Esophagus muscularis mucosa (tissue), 4 donors: ENCODE results near the gene BICD1. TPM values are rescaled to one million over a fixed set of nuclear protein-coding genes. Genes with fewer than 3 reads are reported as not detected.

Source experiments
- DNase-seq: peaks from one replicate; pipeline ENCODE4 v3.0.0-alpha.2; 2017; ENCODE audit errors: extremely low spot score
- H3K27ac ChIP-seq, 4 donors: fragments of 200-600 bp; sonication (generic); replicated peaks in 1 of 4; 1 replicate in 3 of 4; 2 replicates in 1 of 4; pipeline ENCODE4 v1.5.1; 2016 to 2019; ENCODE audit warnings: mild to moderate bottlenecking in 1 of 4
- H3K27me3 ChIP-seq, 4 donors: fragments of 200-600 bp; sonication (generic); one replicate each; pipeline versions ENCODE4 v1.5.1 to v1.6.0; 2016 to 2019
- H3K36me3 ChIP-seq, 4 donors: fragments of 200-600 bp; sonication (generic); one replicate each; pipeline ENCODE4 v1.5.1; 2016 to 2019
- H3K4me1 ChIP-seq, 4 donors: fragments of 200-600 bp; sonication (generic); one replicate each; pipeline ENCODE4 v1.5.1; 2016 to 2019
- H3K4me3 ChIP-seq, 4 donors: fragments of 200-600 bp; sonication (generic); 1 replicate in 2 of 4; 2 replicates in 2 of 4; pipeline ENCODE4 v1.5.1; 2016 to 2019; ENCODE audit warnings: mild to moderate bottlenecking in 4 of 4, moderate library complexity in 1 of 4
- H3K9me3 ChIP-seq, 4 donors: fragments of 200-600 bp; sonication (generic); 1 replicate in 3 of 4; 2 replicates in 1 of 4; pipeline ENCODE4 v1.5.1; 2016 to 2019
- CTCF ChIP-seq, 3 experiments: fragments of 200-600 bp in 2 of 3; fragments of 450-650 bp in 1 of 3; sonication (generic) in 2 of 3; IDR thresholded peaks; one replicate each; pipeline ENCODE4 v1.5.1; 2017 to 2019; ENCODE audit warnings: antibody characterized with exemption in 3 of 3, mild to moderate bottlenecking in 2 of 3, moderate library complexity in 1 of 3
- EP300 ChIP-seq: sonication (generic); formaldehyde crosslinking; IDR thresholded peaks from one replicate; pipeline ENCODE4 v1.6.1; 2017; ENCODE audit warnings: antibody characterized with exemption
- POLR2A ChIP-seq: fragments of 450-650 bp; IDR thresholded peaks from one replicate; pipeline ENCODE4 v1.6.1; 2017; ENCODE audit warnings: antibody characterized with exemption, moderate library complexity, mild to moderate bottlenecking, low read depth
- POLR2AphosphoS5 ChIP-seq, 2 donors: sonication (generic); formaldehyde crosslinking; IDR thresholded peaks; one replicate each; pipeline ENCODE4 v1.6.1; 2017; ENCODE audit warnings: antibody characterized with exemption in 2 of 2
- WGBS: methylation state at CpG from one replicate; pipeline ENCODE4 v1.1.5; 2018; 5-methylcytosine and 5-hydroxymethylcytosine counted together
- intact Hi-C: fragments of 100-400 bp; cut with DNase I; formaldehyde crosslinking; loops from one replicate; pipeline ENCODE4 v1.15.1; 2023
- total RNA-seq, 4 donors: library from RNA; depleted of rRNA; stranded (reverse); fragments of >200 nt; gene quantifications; one replicate each; pipeline versions ENCODE4 v1.1.0 to v1.2.1, GENCODE V29; 2016

Gene BICD1
- total RNA-seq, 4 donors from 2014 or later = 6.8 to 14.1 (median 10.2) TPM

- Histone ChIP-seq H3K4me1 (peaks cover 0 to 7% (median 3%) of the 10 kb centered on the region in 4 donors), H3K9me3 (no peaks in the 10 kb centered on the region), H3K4me3 (no peak overlapping the region), H3K27ac (no peak overlapping the region), H3K27me3 (no peaks in the 10 kb centered on the region), H3K36me3 (peaks cover 0 to 8% (median 7%) of the 10 kb centered on the region in 4 donors)
- whole genome bisulfite sequencing = 89% methylated on average over 2 of the region's 2 CpGs
- no peak for DNase-seq
- TF ChIP-seq POLR2AphosphoS5 (IDR thresholded peaks at IDR 0.05) = no peak
- no peak for TF ChIP-seq CTCF (IDR thresholded peaks at IDR 0.05)
- TF ChIP-seq EP300 = no peak
- intact Hi-C loops = no loop called here
Observed at GRCh38 chr12:32211900-32212156, 105.2 kb downstream of the BICD1 start.

GRCh38 chr12:32214723-32215122 is 108.1 kb downstream of the BICD1 start:
- Histone ChIP-seq H3K4me1 (peaks cover 0 to 5% (median 3%) of the 10 kb centered on the region in 4 donors), H3K4me3 (no peak overlapping the region), H3K9me3 (no peaks in the 10 kb centered on the region), H3K27ac (no peak overlapping the region), H3K27me3 (no peaks in the 10 kb centered on the region), H3K36me3 (peaks cover 0 to 22% (median 17%) of the 10 kb centered on the region in 4 donors)
- intact Hi-C loops = no loop called here
- WGBS = 96% methylated on average over 5 of the region's 5 CpGs
- TF ChIP-seq CTCF (IDR thresholded peaks at IDR 0.05) (no peak), EP300 (no peak), POLR2AphosphoS5 (IDR thresholded peaks at IDR 0.05) (no peak), POLR2A (no peak)
- no peak for DNase-seq

- 81% methylated on average over 10 of the region's 10 CpGs for WGBS
- no peaks in the 10 kb centered on the region for H3K4me1 ChIP-seq
- H3K36me3 ChIP-seq = peaks cover 0 to 22% (median 17%) of the 10 kb centered on the region in 4 donors
- H3K27me3 ChIP-seq = no peaks in the 10 kb centered on the region
- no peak overlapping the region for H3K4me3 ChIP-seq
- intact Hi-C loops = no loop called here
- no peak for TF ChIP-seq POLR2AphosphoS5 (IDR thresholded peaks at IDR 0.05)
- no peak for TF ChIP-seq POLR2A
- no peak for TF ChIP-seq EP300
- no peak for TF ChIP-seq CTCF (IDR thresholded peaks at IDR 0.05)
- DNase-seq = no peak
- H3K9me3 ChIP-seq = no peaks in the 10 kb centered on the region
- H3K27ac ChIP-seq = no peak overlapping the region
Observed at GRCh38 chr12:32217354-32218310, 111.0 kb downstream of the BICD1 start.

GRCh38 chr12:32223941-32224340 is 117.3 kb downstream of the BICD1 start:
- WGBS = 100% methylated on average over 1 of the region's 1 CpG
- intact Hi-C loops = no loop called here

More at GRCh38 chr12:32223941-32224340, 117.3 kb downstream of the BICD1 start:
- TF ChIP-seq POLR2A (no peak), CTCF (IDR thresholded peaks at IDR 0.05) (no peak), EP300 (no peak), POLR2AphosphoS5 (IDR thresholded peaks at IDR 0.05) (no peak)
- H3K27ac ChIP-seq = no peak overlapping the region
- DNase-seq = no peak
- no peaks in the 10 kb centered on the region for H3K27me3 ChIP-seq
- H3K9me3 ChIP-seq = no peaks in the 10 kb centered on the region
- no peaks in the 10 kb centered on the region for H3K4me1 ChIP-seq
- H3K4me3 ChIP-seq = no peak overlapping the region
- H3K36me3 ChIP-seq = no peaks in the 10 kb centered on the region
